WTC11 (cell line): ENCODE data around the gene OR52E1. TPM values are rescaled to one million over a fixed set of nuclear protein-coding genes. Genes with fewer than 3 reads are reported as not detected.

Experiments
- ATAC-seq: fragments of 200-7000 bp; cut with Tn5 transposase; 2 replicates; pipeline ENCODE4 v1.10.0; 2021; ENCODE audit warnings: mild to moderate bottlenecking, moderate library complexity
- CTCF ChIA-PET: fragments of 300-600 bp; sonication (Branson Sonifier 250); formaldehyde crosslinking; loops from one replicate; lab custom pipeline; 2021; ENCODE audit warnings: antibody characterized with exemption; lab: Charles Lee
- POLR2A ChIA-PET: fragments of 350-600 bp; sonication (Branson Sonifier 250); formaldehyde crosslinking; loops from one replicate; lab custom pipeline; 2021; ENCODE audit warnings: antibody characterized with exemption; lab: Charles Lee
- DNase-seq: peaks from one replicate; pipeline ENCODE4 v3.0.0; 2021; ENCODE audit warnings: low spot score
- H3K27ac Mint-ChIP-seq: 2 replicates; pipeline ENCODE4 v1.8.0; 2021; ENCODE audit warnings: mixed read lengths
- H3K27me3 Mint-ChIP-seq: 2 replicates; pipeline ENCODE4 v1.8.0; 2021; ENCODE audit warnings: low read depth, mild to moderate bottlenecking, moderate library complexity, mixed read lengths
- H3K36me3 Mint-ChIP-seq: 2 replicates; pipeline ENCODE4 v1.8.0; 2021; ENCODE audit warnings: mixed read lengths
- H3K4me1 Mint-ChIP-seq: 2 replicates; pipeline ENCODE4 v1.8.0; 2022; ENCODE audit warnings: mixed read lengths
- H3K4me3 Mint-ChIP-seq: 2 replicates; pipeline ENCODE4 v1.8.0; 2021; ENCODE audit warnings: mild to moderate bottlenecking, moderate library complexity, mixed read lengths
- H3K9me3 Mint-ChIP-seq: 2 replicates; pipeline ENCODE4 v1.8.0; 2021; ENCODE audit warnings: mixed read lengths
- ATF2 ChIP-seq: sonication (generic); formaldehyde crosslinking; IDR thresholded peaks from 2 replicates; pipeline ENCODE4 v1.8.1; 2022; ENCODE audit warnings: low read depth, missing genetic modification reagents, borderline replicate concordance
- ATF3 ChIP-seq: sonication (generic); formaldehyde crosslinking; conservative IDR thresholded peaks from 2 replicates; pipeline ENCODE4 v1.8.1; 2022; ENCODE audit warnings: mild to moderate bottlenecking, missing genetic modification reagents
- ATF6 ChIP-seq: sonication (generic); formaldehyde crosslinking; IDR thresholded peaks from 2 replicates; pipeline ENCODE4 v1.8.1; 2023; ENCODE audit warnings: mild to moderate bottlenecking, missing genetic modification reagents
- CREM ChIP-seq: sonication (generic); formaldehyde crosslinking; IDR thresholded peaks from 2 replicates; pipeline ENCODE4 v1.8.1; 2022; ENCODE audit warnings: mild to moderate bottlenecking, missing genetic modification reagents, moderate library complexity
- E2F1 ChIP-seq: sonication (generic); formaldehyde crosslinking; IDR thresholded peaks from 2 replicates; pipeline ENCODE4 v1.8.0; 2022; ENCODE audit warnings: mild to moderate bottlenecking, missing genetic modification reagents
- E2F4 ChIP-seq: sonication (generic); formaldehyde crosslinking; IDR thresholded peaks from 2 replicates; pipeline ENCODE4 v1.8.1; 2022; ENCODE audit warnings: low read depth, mild to moderate bottlenecking, moderate library complexity, missing genetic modification reagents, borderline replicate concordance
- FOXJ3 ChIP-seq: sonication (generic); formaldehyde crosslinking; IDR thresholded peaks from 2 replicates; pipeline ENCODE4 v1.9.0; 2021; ENCODE audit warnings: missing genetic modification reagents, mild to moderate bottlenecking, borderline replicate concordance
- GRHL2 ChIP-seq: fragments of 250-450 bp; sonication (Bioruptor Pico); IDR thresholded peaks from 2 replicates; pipeline ENCODE4 v1.8.0; 2022; ENCODE audit warnings: mild to moderate bottlenecking, moderate library complexity; ENCODE audit not compliant: insufficient replicate concordance, severe bottlenecking
- HMGXB4 ChIP-seq: sonication (generic); formaldehyde crosslinking; IDR thresholded peaks from 2 replicates; pipeline ENCODE4 v1.8.1; 2023; ENCODE audit warnings: mild to moderate bottlenecking, moderate library complexity, missing genetic modification reagents
- NR1H2 ChIP-seq: sonication (generic); formaldehyde crosslinking; IDR thresholded peaks from 2 replicates; pipeline ENCODE4 v1.9.0; 2021; ENCODE audit warnings: mild to moderate bottlenecking, moderate library complexity, missing genetic modification reagents
- SMAD3 ChIP-seq: sonication (generic); formaldehyde crosslinking; IDR thresholded peaks from 2 replicates; pipeline ENCODE4 v1.8.0; 2022; ENCODE audit warnings: missing genetic modification reagents, mild to moderate bottlenecking, borderline replicate concordance
- TCF7 ChIP-seq: sonication (generic); formaldehyde crosslinking; IDR thresholded peaks from 2 replicates; pipeline ENCODE4 v1.8.0; 2022; ENCODE audit warnings: mild to moderate bottlenecking, low read depth, missing genetic modification reagents, moderate library complexity
- TEAD4 ChIP-seq: sonication (generic); formaldehyde crosslinking; IDR thresholded peaks from 2 replicates; pipeline ENCODE4 v1.8.0; 2022; ENCODE audit warnings: mild to moderate bottlenecking, missing genetic modification reagents
- ZBTB43 ChIP-seq: sonication (generic); formaldehyde crosslinking; IDR thresholded peaks from 2 replicates; pipeline ENCODE4 v1.8.1; 2023; ENCODE audit warnings: mild to moderate bottlenecking, missing genetic modification reagents
- ZNF232 ChIP-seq: sonication (generic); formaldehyde crosslinking; IDR thresholded peaks from 2 replicates; pipeline ENCODE4 v1.8.0; 2022; ENCODE audit warnings: mild to moderate bottlenecking, missing genetic modification reagents
- ZNF425 ChIP-seq: fragments of 250-450 bp; sonication (Bioruptor Pico); conservative IDR thresholded peaks from 2 replicates; pipeline ENCODE4 v1.9.0; 2021; ENCODE audit warnings: mild to moderate bottlenecking
- total RNA-seq: library from RNA; stranded (reverse); gene quantifications from 3 replicates; pipeline ENCODE4 v1.2.3, GENCODE V29; 2021

Gene OR52E1
- total RNA-seq, 1 experiment from 2014 or later = not detected

GRCh38 chr11:5065027-5065426 lies 4.3 kb upstream of the OR52E1 start:
- ATAC-seq (no peak), DNase-seq (no peak)
- Mint-ChIP-seq H3K27me3 (peaks cover 2% of the 10 kb centered on the region; the same call in 1 of the 2 replicates), H3K27ac (no peak overlapping the region), H3K4me1 (no peaks in the 10 kb centered on the region), H3K36me3 (no peaks in the 10 kb centered on the region), H3K4me3 (no peak overlapping the region), H3K9me3 (no peaks in the 10 kb centered on the region)
- TF ChIP-seq E2F1 (CRISPR knock-in tag) = no peak
- TF ChIP-seq ATF3 = no peak
- TF ChIP-seq ATF6 = no peak
- TF ChIP-seq ZNF232 (CRISPR knock-in tag) = no peak
- no peak for TF ChIP-seq GRHL2 (CRISPR knock-in tag)
- TF ChIP-seq E2F4 (CRISPR knock-in tag) = no peak
- TF ChIP-seq ZNF425 = no peak
- TF ChIP-seq TEAD4 (CRISPR knock-in tag) = no peak
- no peak for TF ChIP-seq NR1H2 (CRISPR knock-in tag)
- no peak for TF ChIP-seq TCF7 (CRISPR knock-in tag)
- no peak for TF ChIP-seq CREM (CRISPR knock-in tag)
- TF ChIP-seq ATF2 (CRISPR knock-in tag) = no peak
- TF ChIP-seq FOXJ3 (CRISPR knock-in tag) = no peak
- TF ChIP-seq ZBTB43 (CRISPR knock-in tag) = no peak
- no peak for TF ChIP-seq SMAD3
- no peak for TF ChIP-seq HMGXB4 (CRISPR knock-in tag)
- POLR2A ChIA-PET = interaction anchor here (1.0 kb wide), 1 partner anchor 20 kb away, joined by 3 read pairs; no protein-coding TSS in a partner anchor
- CTCF ChIA-PET = no interaction called here
